Esophagus muscularis mucosa (tissue), 3 donors: Measurements from ENCODE around the gene SIGLEC5.

Source experiments
- CTCF ChIP-seq, 3 experiments: fragments of 200-600 bp in 2 of 3; fragments of 450-650 bp in 1 of 3; sonication (generic) in 2 of 3; IDR thresholded peaks; one replicate each; pipeline ENCODE4 v1.5.1; 2017 to 2019; ENCODE audit warnings: antibody characterized with exemption in 3 of 3, mild to moderate bottlenecking in 2 of 3, moderate library complexity in 1 of 3
- POLR2A ChIP-seq: fragments of 450-650 bp; IDR thresholded peaks from one replicate; pipeline ENCODE4 v1.6.1; 2017; ENCODE audit warnings: antibody characterized with exemption, moderate library complexity, mild to moderate bottlenecking, low read depth
- POLR2AphosphoS5 ChIP-seq, 2 donors: sonication (generic); formaldehyde crosslinking; IDR thresholded peaks; one replicate each; pipeline ENCODE4 v1.6.1; 2017; ENCODE audit warnings: antibody characterized with exemption in 2 of 2

DNA sequence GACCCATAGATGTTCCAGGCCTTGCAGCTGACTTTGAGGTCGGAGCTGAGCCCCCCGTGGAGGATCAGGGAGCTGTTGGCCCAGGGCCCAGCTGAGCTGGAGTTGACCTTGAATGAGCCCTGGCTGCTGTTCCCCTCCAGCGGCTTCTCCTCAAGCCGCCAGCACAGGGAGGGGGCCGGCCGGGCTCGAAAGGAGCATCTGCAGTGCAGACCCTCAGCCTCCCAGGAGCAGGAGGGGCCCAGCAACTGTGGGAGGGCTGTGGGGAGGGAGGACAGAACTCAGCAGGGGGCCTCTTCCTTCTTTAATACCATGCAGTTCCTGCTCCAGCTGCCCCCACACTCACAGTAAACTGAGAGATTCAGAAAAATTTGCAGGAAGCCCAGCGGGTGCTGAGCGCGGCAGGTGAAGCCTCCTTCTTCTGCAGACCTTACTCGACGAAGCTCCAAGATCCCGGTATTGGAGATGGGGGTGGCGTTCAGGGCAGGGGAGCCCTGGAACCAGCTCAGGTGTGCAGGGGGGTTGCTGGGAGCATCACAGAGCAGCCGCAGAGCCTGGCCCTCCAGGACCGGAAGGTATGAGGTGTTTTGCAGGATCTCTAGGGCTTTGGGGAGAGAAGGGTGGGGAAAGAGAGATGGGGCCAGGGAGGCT, 2.6 kb downstream of the SIGLEC5 start:
- TF ChIP-seq CTCF (IDR thresholded peaks at IDR 0.05) (no peak), POLR2A (no peak), POLR2AphosphoS5 (IDR thresholded peaks at IDR 0.05) (no peak)
